GM20000 (cell line): Measurements from ENCODE around the gene NOL4L.

Experiments
- DNase-seq: peaks from one replicate; pipeline ENCODE4 v3.0.0; 2012; ENCODE audit warnings: low spot score
- CTCF ChIP-seq: IDR thresholded peaks from 2 replicates; pipeline ENCODE4 v1.5.1; 2012; ENCODE audit warnings: mild to moderate bottlenecking, control low read depth; ENCODE audit errors: extremely low read depth, missing control alignments

NOL4L gene

GRCh38 chr20:32455171-32455900, 129.8 kb downstream of the NOL4L start:
- TF ChIP-seq CTCF = no peak
- no peak for DNase-seq

GRCh38 chr20:32454164-32455145, 130.7 kb downstream of the NOL4L start:
- no peak for TF ChIP-seq CTCF
- no peak for DNase-seq

- DNase-seq = no peak
- TF ChIP-seq CTCF = no peak
These were observed 131.5 kb downstream of the NOL4L start for GRCh38 chr20:32453467-32454163.

- DNase-seq = no peak
- TF ChIP-seq CTCF = no peak
These were observed 132.2 kb downstream of the NOL4L start for GRCh38 chr20:32452776-32453466.

GRCh38 chr20:32451682-32452461, 133.3 kb downstream of the NOL4L start:
- DNase-seq = no peak
- no peak for TF ChIP-seq CTCF

- no peak for TF ChIP-seq CTCF
- no peak for DNase-seq
These were observed 133.8 kb downstream of the NOL4L start for GRCh38 chr20:32451340-32451681.
